ENCODE results near the gene PACS2.

GRCh38 chr14:105437723-105438500 lies 123.4 kb downstream of the PACS2 start:
- TF ChIP-seq CTCF (IDR thresholded peaks at IDR 0.05) (no peak), ZFX (IDR thresholded peaks at IDR 0.05; ENCODE audit: borderline replicate concordance) (no peak)
